Measurements from ENCODE around the gene MRPL9. TPM values are rescaled to one million over a fixed set of nuclear protein-coding genes. Genes with fewer than 3 reads are reported as not detected.

The MRPL9 gene
- total RNA-seq, 2 experiments from 2014 or later = 121 to 141 TPM

- Mint-ChIP-seq H3K4me1 (ENCODE audit: low read depth) (peaks cover 10% of the 10 kb centered on the region), H3K9me3 (no peaks in the 10 kb centered on the region), H3K4me3 (no peak overlapping the region), H3K27ac (no peak overlapping the region), H3K36me3 (ENCODE audit: low read depth) (no peaks in the 10 kb centered on the region), H3K27me3 (no peaks in the 10 kb centered on the region)
- DNase-seq = no peak
- TF ChIP-seq CTCF (IDR thresholded peaks at IDR 0.05) = no peak
- POLR2A ChIA-PET = interaction anchor here (0.8 to 0.9 kb wide), 2 partner anchors 9 to 27 kb away, joined by 3 to 4 read pairs; partner anchors contain the start of gene TDRKH
- intact Hi-C loops (cut with micrococcal nuclease) = no loop called here
- no peak for ATAC-seq
- CTCF ChIA-PET = interaction anchor here (1.0 to 1.2 kb wide), 2 partner anchors 10 to 65 kb away, joined by 3 to 4 read pairs; no protein-coding TSS in a partner anchor
Measured at GRCh38 chr1:151799179-151800022, 36.1 kb upstream of the MRPL9 start.

- Mint-ChIP-seq H3K36me3 (ENCODE audit: low read depth) (no peaks in the 10 kb centered on the region), H3K27ac (no peak overlapping the region), H3K4me1 (ENCODE audit: low read depth) (peaks cover 10% of the 10 kb centered on the region), H3K4me3 (no peak overlapping the region), H3K9me3 (no peaks in the 10 kb centered on the region), H3K27me3 (no peaks in the 10 kb centered on the region)
- DNase-seq (no peak), ATAC-seq (no peak)
- ChIA-PET CTCF (interaction anchor here (1.0 to 1.2 kb wide), 2 partner anchors 9 to 64 kb away, joined by 3 to 4 read pairs; no protein-coding TSS in a partner anchor), POLR2A (interaction anchor here (0.6 to 0.9 kb wide), 2 partner anchors 9 to 35 kb away, joined by 3 read pairs; partner anchors contain the start of genes MRPL9 and TDRKH)
- intact Hi-C loops (cut with micrococcal nuclease) = no loop called here
- no peak for TF ChIP-seq CTCF (IDR thresholded peaks at IDR 0.05)
Measured at GRCh38 chr1:151798571-151798970, 35.3 kb upstream of the MRPL9 start.

- Mint-ChIP-seq H3K36me3 (ENCODE audit: low read depth) (no peaks in the 10 kb centered on the region), H3K27ac (peak overlapping the region; percentile 79), H3K27me3 (no peaks in the 10 kb centered on the region), H3K4me1 (ENCODE audit: low read depth) (peaks cover 23% of the 10 kb centered on the region), H3K9me3 (no peaks in the 10 kb centered on the region), H3K4me3 (peak overlapping the region; percentile 91)
- DNase-seq (peak; percentile 29), ATAC-seq (peak; percentile 1)
- POLR2A ChIA-PET = no interaction called here
- CTCF ChIA-PET = no interaction called here
- TF ChIP-seq CTCF (IDR thresholded peaks at IDR 0.05) = no peak
- intact Hi-C loops (cut with micrococcal nuclease) = loop anchor here (5.0 kb wide), 1 partner anchor 36 kb away; no protein-coding TSS in a partner anchor
Measured at GRCh38 chr1:151790940-151791651, 27.8 kb upstream of the MRPL9 start.

GRCh38 chr1:151790071-151790939 is 27.0 kb upstream of the MRPL9 start, which contains the start of gene TDRKH:
TSS of gene TDRKH (minus strand) at chr1:151790500. CDS start at chr1:151783022, 7,478 bp downstream.
- ChIA-PET POLR2A (interaction anchor here (1.0 to 1.6 kb wide), 9 partner anchors 8 to 509 kb away, joined by 3 to 7 read pairs (median 3); partner anchors contain the start of genes MRPL9 and ZNF687), CTCF (interaction anchor here (1.0 to 2.3 kb wide), 6 partner anchors 8 to 256 kb away, joined by 3 to 12 read pairs (median 3); partner anchors contain the start of gene MRPL9)
- Mint-ChIP-seq H3K9me3 (no peaks in the 10 kb centered on the region), H3K36me3 (ENCODE audit: low read depth) (no peaks in the 10 kb centered on the region), H3K4me1 (ENCODE audit: low read depth) (peaks cover 23% of the 10 kb centered on the region), H3K27me3 (no peaks in the 10 kb centered on the region), H3K4me3 (peak within 1 kb of the TSS; percentile 91), H3K27ac (peak within 1 kb of the TSS; percentile 79)
- no peak for TF ChIP-seq CTCF (IDR thresholded peaks at IDR 0.05)
- ATAC-seq = peak; percentile 99
- DNase-seq = peak; percentile 99
- intact Hi-C loops (cut with micrococcal nuclease) = loop anchor here (5.0 kb wide), 1 partner anchor 37 kb away; no protein-coding TSS in a partner anchor

Data from activated CD8-positive, alpha-beta T cell treated with anti-CD3 and anti-CD28 coated beads for 36 hours (primary cell).